Suprapubic skin (tissue), 4 donors: ENCODE results near the gene PAFAH2. TPM values are rescaled to one million over a fixed set of nuclear protein-coding genes. Genes with fewer than 3 reads are reported as not detected.

Experiments
- DNase-seq, 2 donors: peaks; one replicate each; pipeline ENCODE4 v3.0.0-alpha.2; 2019; ENCODE audit warnings: low spot score in 2 of 2
- H3K27ac ChIP-seq: fragments of 200-600 bp; sonication (generic); one replicate; pipeline ENCODE4 v1.5.1; 2019
- H3K27me3 ChIP-seq: fragments of 200-600 bp; sonication (generic); one replicate; pipeline ENCODE4 v1.5.1; 2019
- H3K36me3 ChIP-seq: fragments of 200-600 bp; sonication (generic); one replicate; pipeline ENCODE4 v1.5.1; 2019
- H3K4me1 ChIP-seq: fragments of 200-600 bp; sonication (generic); one replicate; pipeline ENCODE4 v1.5.1; 2019
- H3K4me3 ChIP-seq: fragments of 200-600 bp; sonication (generic); one replicate; pipeline ENCODE4 v1.5.1; 2019; ENCODE audit warnings: mild to moderate bottlenecking
- H3K9me3 ChIP-seq: fragments of 200-600 bp; sonication (generic); one replicate; pipeline ENCODE4 v1.5.1; 2019
- EP300 ChIP-seq: sonication (generic); formaldehyde crosslinking; IDR thresholded peaks from one replicate; pipeline ENCODE4 v1.6.1; 2017; ENCODE audit warnings: antibody characterized with exemption
- POLR2A ChIP-seq, 2 donors: fragments of 450-650 bp; IDR thresholded peaks; one replicate each; pipeline ENCODE4 v1.6.1; 2017; ENCODE audit warnings: antibody characterized with exemption in 2 of 2, mild to moderate bottlenecking in 2 of 2, moderate library complexity in 2 of 2
- POLR2AphosphoS5 ChIP-seq, 3 donors: sonication (generic); formaldehyde crosslinking; IDR thresholded peaks; one replicate each; pipeline ENCODE4 v1.6.1; 2017; ENCODE audit warnings: antibody characterized with exemption in 3 of 3
- WGBS: methylation state at CpG from one replicate; pipeline ENCODE4 v1.1.5; 2018; 5-methylcytosine and 5-hydroxymethylcytosine counted together
- total RNA-seq, 4 donors: library from RNA; depleted of rRNA; stranded (reverse); fragments of >200 nt; gene quantifications; one replicate each; pipeline ENCODE4 v1.1.0, GENCODE V29; 2016
- TF ChIP-seq, protein P1 (sequence below), 2 donors: fragments of 200-600 bp in 1 of 2; fragments of 450-650 bp in 1 of 2; sonication (generic) in 1 of 2; IDR thresholded peaks; one replicate each; pipeline ENCODE4 v1.5.1; 2016 to 2019; ENCODE audit warnings: antibody characterized with exemption in 2 of 2, mild to moderate bottlenecking in 1 of 2, moderate library complexity in 1 of 2

PAFAH2 gene
- total RNA-seq, 4 donors from 2014 or later: 16.6 to 31.3 (median 20.0) TPM

DNA sequence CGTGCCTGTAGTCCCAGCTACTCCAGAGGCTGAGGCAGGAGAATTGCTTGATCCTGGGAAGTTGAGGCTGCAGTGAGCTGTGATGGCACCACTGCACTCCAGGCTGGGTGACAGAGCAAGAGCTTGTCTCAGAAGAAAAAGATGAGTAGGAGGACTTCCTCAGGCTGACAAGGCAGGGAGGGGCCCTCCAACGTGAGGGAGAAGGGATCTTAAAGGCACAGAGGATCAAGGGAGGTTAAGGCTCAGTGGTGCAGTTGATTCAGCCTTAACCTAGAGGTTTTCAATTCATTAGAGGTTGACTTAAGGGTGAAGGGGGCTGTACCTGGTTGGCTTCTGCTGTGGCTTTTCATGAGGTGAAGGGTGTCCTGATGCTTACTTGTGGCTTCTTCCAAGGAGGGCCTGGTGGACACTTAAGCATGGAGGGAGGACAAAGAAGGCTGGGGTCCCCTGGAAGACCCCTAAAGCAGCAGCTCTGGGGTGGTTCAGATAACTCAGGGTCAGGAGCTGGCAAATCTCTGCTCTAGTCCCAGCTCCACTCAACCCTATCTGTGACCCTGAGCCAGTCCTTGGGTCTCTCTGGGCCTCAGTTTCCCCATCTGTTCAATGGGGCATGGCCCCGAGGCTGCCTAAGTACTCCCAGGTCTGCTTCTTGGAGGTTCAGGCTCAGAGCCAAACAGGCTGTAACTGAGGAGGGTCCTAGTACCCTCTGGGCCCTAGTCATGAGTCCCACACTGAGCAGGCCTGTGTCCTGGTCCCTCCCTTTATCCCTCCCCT lies 30.0 kb upstream of the PAFAH2 start:
- no peak for DNase-seq
- Histone ChIP-seq H3K27me3 (no peaks in the 10 kb centered on the region), H3K27ac (no peak overlapping the region), H3K9me3 (no peaks in the 10 kb centered on the region), H3K4me3 (no peak overlapping the region), H3K4me1 (peaks cover 3% of the 10 kb centered on the region), H3K36me3 (no peaks in the 10 kb centered on the region)
- TF ChIP-seq EP300: no peak
- no peak for TF ChIP-seq POLR2AphosphoS5 (IDR thresholded peaks at IDR 0.05)
- no peak for TF ChIP-seq POLR2A (IDR thresholded peaks at IDR 0.05)
- TF ChIP-seq, protein P1, sequence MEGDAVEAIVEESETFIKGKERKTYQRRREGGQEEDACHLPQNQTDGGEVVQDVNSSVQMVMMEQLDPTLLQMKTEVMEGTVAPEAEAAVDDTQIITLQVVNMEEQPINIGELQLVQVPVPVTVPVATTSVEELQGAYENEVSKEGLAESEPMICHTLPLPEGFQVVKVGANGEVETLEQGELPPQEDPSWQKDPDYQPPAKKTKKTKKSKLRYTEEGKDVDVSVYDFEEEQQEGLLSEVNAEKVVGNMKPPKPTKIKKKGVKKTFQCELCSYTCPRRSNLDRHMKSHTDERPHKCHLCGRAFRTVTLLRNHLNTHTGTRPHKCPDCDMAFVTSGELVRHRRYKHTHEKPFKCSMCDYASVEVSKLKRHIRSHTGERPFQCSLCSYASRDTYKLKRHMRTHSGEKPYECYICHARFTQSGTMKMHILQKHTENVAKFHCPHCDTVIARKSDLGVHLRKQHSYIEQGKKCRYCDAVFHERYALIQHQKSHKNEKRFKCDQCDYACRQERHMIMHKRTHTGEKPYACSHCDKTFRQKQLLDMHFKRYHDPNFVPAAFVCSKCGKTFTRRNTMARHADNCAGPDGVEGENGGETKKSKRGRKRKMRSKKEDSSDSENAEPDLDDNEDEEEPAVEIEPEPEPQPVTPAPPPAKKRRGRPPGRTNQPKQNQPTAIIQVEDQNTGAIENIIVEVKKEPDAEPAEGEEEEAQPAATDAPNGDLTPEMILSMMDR (IDR thresholded peaks at IDR 0.05): no peak
- WGBS: 25% methylated on average over 2 of the region's 3 CpGs

DNA sequence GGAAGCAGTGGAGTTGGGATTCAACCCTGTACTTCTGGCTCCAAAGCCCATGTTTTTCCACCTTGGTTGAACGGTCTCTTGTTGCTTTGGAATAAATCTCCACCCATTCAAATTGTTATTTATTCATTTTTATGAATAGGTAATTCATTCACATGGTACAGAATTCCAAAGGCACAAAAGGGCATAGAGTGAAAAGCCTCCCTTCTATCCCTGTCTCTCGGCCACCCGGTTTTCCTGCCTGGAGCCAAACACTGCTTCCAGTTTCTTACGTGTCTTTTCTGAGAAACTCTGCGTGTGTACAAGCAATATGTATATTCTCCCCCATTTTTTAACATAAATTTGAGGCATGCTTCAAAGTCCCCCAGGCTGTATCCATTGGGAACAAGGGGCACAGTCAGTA lies 27.7 kb upstream of the PAFAH2 start:
- DNase-seq: no peak
- Histone ChIP-seq H3K27ac (no peak overlapping the region), H3K9me3 (no peaks in the 10 kb centered on the region), H3K27me3 (no peaks in the 10 kb centered on the region), H3K4me3 (no peak overlapping the region), H3K36me3 (no peaks in the 10 kb centered on the region), H3K4me1 (peaks cover 15% of the 10 kb centered on the region)
- TF ChIP-seq EP300 (no peak), POLR2A (IDR thresholded peaks at IDR 0.05) (no peak), POLR2AphosphoS5 (IDR thresholded peaks at IDR 0.05) (no peak)
- TF ChIP-seq, protein P1 (IDR thresholded peaks at IDR 0.05): no peak
- 58% methylated on average over 5 of the region's 5 CpGs for WGBS

DNA sequence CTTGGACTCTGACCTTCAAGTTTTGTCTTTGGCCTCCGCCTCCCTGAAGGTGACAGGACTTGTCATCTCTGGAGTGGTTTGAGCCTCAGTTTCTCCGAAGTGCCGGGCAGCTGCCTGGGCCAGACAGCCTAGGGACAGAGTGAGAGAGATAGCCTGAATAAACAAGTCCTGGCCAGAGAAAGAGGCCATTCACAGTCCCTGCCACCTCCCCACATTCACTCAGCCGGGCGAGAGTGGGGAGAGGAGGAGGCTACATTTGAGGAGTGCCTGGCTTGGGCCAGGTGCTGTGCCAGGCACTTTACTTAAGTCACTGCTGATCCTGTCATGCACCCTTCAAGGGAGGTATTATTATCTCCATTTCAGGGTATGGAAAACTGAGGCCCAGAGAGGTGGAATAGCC lies 27.2 kb upstream of the PAFAH2 start:
- Histone ChIP-seq H3K27me3 (no peaks in the 10 kb centered on the region), H3K4me1 (peaks cover 15% of the 10 kb centered on the region), H3K9me3 (no peaks in the 10 kb centered on the region), H3K4me3 (no peak overlapping the region), H3K27ac (no peak overlapping the region), H3K36me3 (no peaks in the 10 kb centered on the region)
- no peak for DNase-seq
- WGBS: 68% methylated on average over 5 of the region's 5 CpGs
- no peak for TF ChIP-seq POLR2AphosphoS5 (IDR thresholded peaks at IDR 0.05)
- TF ChIP-seq EP300: no peak
- TF ChIP-seq, protein P1 (IDR thresholded peaks at IDR 0.05): no peak
- TF ChIP-seq POLR2A (IDR thresholded peaks at IDR 0.05): no peak

DNA sequence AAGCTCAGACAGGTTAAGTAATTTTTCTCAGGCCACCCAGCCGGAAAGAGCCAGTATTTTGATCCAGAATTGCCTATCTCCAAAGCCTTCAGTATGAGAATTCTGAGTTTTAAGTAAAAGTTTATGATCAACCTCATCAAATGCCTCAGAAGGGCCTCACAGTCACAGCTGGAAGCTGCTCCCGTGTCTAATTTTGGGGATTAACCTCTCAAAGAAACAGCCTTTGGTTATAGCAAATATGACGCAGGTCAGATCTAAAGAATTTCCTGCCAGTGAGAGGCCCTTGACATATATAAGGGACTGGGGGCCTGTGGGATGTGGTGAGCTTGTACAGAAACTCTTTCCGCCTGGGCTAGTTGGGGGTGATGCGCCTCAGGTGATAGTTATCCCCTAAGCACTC lies 26.0 kb upstream of the PAFAH2 start:
- WGBS: 89% methylated on average over 5 of the region's 5 CpGs
- Histone ChIP-seq H3K36me3 (no peaks in the 10 kb centered on the region), H3K27ac (no peak overlapping the region), H3K4me3 (peak overlapping the region; percentile 2), H3K9me3 (no peaks in the 10 kb centered on the region), H3K27me3 (no peaks in the 10 kb centered on the region), H3K4me1 (peaks cover 15% of the 10 kb centered on the region)
- DNase-seq: no peak
- TF ChIP-seq POLR2A (IDR thresholded peaks at IDR 0.05): no peak
- TF ChIP-seq EP300: no peak
- TF ChIP-seq, protein P1 (IDR thresholded peaks at IDR 0.05): no peak
- no peak for TF ChIP-seq POLR2AphosphoS5 (IDR thresholded peaks at IDR 0.05)

DNA sequence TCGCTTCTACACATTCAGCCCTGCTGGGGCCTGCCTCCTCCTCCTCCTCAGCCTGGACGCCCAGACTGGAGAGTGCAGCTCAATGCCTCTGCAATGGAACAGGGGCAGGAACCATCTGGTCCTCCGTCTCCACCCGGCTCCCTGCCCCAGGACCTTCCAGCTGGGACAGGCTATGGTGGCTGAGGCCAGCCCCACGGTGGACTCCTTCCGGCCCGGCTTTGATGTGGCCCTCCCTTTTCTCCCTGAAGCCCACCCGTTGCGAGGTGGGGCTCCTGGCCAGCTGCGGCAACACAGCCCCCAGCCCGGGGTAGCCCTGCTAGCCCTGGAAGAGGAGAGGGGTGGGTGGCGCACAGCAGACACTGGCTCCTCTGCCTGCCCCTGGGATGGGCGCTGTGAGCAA lies 25.1 kb upstream of the PAFAH2 start:
- 59% methylated on average over 13 of the region's 13 CpGs for WGBS
- no peaks in the 10 kb centered on the region for H3K9me3 ChIP-seq
- peaks cover 15% of the 10 kb centered on the region for H3K4me1 ChIP-seq
- H3K27me3 ChIP-seq: no peaks in the 10 kb centered on the region
- no peak overlapping the region for H3K27ac ChIP-seq
- no peak overlapping the region for H3K4me3 ChIP-seq
- no peak for TF ChIP-seq POLR2AphosphoS5 (IDR thresholded peaks at IDR 0.05)
- no peak for TF ChIP-seq POLR2A (IDR thresholded peaks at IDR 0.05)
- TF ChIP-seq, protein P1 (IDR thresholded peaks at IDR 0.05): no peak
- no peak for TF ChIP-seq EP300
- no peak for DNase-seq
- no peaks in the 10 kb centered on the region for H3K36me3 ChIP-seq
